Coronary artery (tissue), 2 donors: ENCODE measurements around the gene TEX48.

Source experiments
- DNase-seq: peaks from one replicate; pipeline ENCODE4 v3.0.0-alpha.2; 2017; ENCODE audit warnings: low spot score
- H3K27ac ChIP-seq, 2 donors: fragments of 200-600 bp; sonication (generic); one replicate each; pipeline ENCODE4 v1.5.1; 2016 to 2019
- H3K4me3 ChIP-seq: fragments of 200-600 bp; sonication (generic); 2 replicates; pipeline ENCODE4 v1.5.1; 2016; ENCODE audit warnings: mild to moderate bottlenecking, moderate library complexity
- TF ChIP-seq, protein P1 (sequence below): fragments of 200-600 bp; sonication (generic); IDR thresholded peaks from one replicate; pipeline ENCODE4 v1.5.1; 2019; ENCODE audit warnings: antibody characterized with exemption

TEX48 gene

DNA sequence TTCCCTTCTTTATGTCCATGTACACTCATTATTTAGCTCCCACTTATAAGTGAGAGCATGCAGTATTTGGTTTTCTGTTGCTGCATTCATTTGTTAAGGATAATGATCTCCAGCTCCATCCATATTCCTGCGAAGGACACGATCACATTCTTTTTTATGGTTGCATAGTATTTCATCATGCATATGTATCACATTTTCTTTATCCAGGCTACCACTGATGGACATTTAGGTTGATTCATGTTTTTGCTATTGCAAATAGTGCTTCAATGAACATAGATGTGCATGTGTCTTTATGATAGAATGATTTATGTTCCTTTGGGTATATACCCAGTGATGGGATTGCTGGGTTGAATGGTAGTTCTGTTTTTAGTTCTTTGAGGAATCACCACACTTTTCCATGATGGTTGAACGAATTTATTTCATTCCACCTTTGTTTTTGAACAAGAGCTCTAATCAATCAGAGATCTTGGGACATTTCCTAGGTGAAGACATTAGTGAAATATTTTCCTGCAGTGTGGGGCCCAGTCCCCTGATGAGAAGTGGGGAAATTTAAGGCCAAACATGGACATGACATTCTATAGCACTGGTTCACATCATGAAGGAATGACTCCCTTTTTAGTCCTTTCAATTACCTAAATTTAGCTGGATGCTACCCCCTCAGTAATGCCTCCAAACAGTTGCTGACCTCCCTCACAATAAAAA lies 7.1 kb upstream of the TEX48 start:
- TF ChIP-seq, protein P1, sequence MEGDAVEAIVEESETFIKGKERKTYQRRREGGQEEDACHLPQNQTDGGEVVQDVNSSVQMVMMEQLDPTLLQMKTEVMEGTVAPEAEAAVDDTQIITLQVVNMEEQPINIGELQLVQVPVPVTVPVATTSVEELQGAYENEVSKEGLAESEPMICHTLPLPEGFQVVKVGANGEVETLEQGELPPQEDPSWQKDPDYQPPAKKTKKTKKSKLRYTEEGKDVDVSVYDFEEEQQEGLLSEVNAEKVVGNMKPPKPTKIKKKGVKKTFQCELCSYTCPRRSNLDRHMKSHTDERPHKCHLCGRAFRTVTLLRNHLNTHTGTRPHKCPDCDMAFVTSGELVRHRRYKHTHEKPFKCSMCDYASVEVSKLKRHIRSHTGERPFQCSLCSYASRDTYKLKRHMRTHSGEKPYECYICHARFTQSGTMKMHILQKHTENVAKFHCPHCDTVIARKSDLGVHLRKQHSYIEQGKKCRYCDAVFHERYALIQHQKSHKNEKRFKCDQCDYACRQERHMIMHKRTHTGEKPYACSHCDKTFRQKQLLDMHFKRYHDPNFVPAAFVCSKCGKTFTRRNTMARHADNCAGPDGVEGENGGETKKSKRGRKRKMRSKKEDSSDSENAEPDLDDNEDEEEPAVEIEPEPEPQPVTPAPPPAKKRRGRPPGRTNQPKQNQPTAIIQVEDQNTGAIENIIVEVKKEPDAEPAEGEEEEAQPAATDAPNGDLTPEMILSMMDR: no peak
- no peak for DNase-seq
- no peak overlapping the region for H3K4me3 ChIP-seq
- no peak overlapping the region for H3K27ac ChIP-seq

GRCh38 chr9:114688379-114688778 lies 6.4 kb upstream of the TEX48 start:
- no peak overlapping the region for H3K27ac ChIP-seq
- H3K4me3 ChIP-seq: no peak overlapping the region
- TF ChIP-seq, protein P1: no peak
- DNase-seq: no peak

DNA sequence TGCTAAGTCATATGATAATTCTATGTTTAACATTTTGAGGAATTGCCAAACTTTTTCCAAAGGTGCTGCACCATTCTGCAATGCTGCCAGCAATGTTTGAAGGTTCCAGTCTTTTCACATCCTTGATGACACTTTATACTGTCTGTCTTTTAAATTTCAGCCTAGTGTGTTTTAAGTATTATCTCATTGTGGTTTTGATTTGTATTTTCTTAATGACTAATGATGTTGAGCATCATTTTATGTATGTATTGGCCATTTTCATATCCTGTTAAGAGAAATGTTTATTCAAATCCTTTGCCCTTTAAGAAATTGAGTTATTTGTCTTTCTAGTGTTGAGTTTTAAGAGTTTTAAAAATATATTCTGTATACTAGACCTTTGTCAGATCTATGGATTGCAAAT lies 5.0 kb upstream of the TEX48 start:
- no peak overlapping the region for H3K4me3 ChIP-seq
- no peak for DNase-seq
- TF ChIP-seq, protein P1: no peak
- H3K27ac ChIP-seq: no peak overlapping the region

- Histone ChIP-seq H3K4me3 (no peak overlapping the region), H3K27ac (no peak overlapping the region)
- TF ChIP-seq, protein P1: no peak
- DNase-seq: no peak
These were observed 4.0 kb upstream of the TEX48 start for GRCh38 chr9:114685951-114686350.

DNA sequence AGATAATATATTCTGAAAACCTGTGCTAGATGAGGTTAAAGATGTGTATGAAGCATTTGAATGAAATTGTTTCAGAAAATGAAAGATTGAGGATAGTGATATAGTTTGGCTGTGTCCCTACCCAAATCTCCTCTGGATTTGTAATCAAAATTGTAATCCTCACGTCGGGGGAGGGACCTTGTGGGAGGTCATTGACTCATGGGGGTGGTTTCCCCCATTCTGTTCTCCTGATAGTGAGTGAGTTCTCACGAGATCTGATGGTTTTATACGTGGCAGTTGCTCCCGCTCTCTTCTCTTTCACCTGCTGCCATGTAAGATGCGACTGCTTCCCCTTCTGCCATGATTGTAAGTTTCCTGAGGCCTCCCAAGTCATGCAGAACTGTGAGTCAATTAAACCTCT lies 2.0 kb upstream of the TEX48 start:
- no peak for DNase-seq
- Histone ChIP-seq H3K4me3 (no peak overlapping the region), H3K27ac (no peak overlapping the region)
- TF ChIP-seq, protein P1: no peak

DNA sequence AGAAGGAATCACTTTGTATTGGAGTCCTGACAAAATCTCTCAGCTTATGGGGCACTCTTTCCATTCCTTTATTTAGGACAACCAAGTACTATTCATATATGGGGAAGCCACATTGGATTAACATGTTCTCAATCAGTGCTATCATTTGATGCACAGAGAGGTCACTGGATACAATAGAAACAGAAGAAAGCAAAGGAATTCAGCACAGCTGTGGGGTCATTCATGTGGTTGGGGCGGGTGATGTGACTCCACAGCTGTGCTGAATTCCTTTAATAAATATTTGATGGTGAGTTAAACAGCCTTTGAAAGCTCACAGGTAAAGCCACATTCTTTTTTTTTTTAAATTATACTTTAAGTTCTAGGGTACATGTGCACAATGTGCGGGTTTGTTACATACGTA lies 854 bp upstream of the TEX48 start:
- Histone ChIP-seq H3K4me3 (no peak overlapping the region), H3K27ac (no peak overlapping the region)
- DNase-seq: no peak
- TF ChIP-seq, protein P1: no peak

DNA sequence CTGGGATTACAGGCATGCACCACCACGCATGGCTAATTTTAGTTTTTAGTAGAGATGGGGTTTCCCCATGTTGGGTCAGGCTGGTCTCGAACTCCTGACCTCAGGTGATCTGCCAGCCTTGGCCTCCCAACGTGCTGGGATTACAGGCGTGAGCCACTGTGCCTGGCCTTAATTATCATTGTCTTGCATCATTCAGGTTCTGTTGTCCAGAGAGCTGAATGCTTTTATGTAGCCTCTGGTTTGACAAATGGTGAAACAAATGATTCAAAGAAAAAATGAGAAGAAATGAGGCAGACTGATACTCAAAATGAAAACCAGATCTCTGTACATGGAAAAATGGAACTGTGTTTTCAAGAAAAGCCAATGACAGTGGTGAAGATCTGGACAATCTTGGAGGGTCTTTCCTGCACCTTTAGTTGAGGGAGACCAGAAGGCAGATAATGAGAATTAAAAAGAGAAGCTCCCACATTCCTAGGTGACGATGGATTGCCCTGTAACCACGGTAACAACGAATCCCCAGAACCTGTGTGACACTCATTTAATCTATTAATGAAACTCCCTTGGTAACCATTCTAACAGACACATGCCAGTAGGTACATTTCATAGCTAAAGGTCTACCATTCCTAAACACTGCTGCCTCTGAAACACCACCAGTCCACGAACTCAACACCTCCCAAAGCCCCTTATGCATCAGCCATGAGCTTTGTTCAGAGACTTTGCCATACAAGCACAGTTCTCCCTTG lies 1.6 kb downstream of the TEX48 start:
- Histone ChIP-seq H3K4me3 (no peak overlapping the region), H3K27ac (no peak overlapping the region)
- no peak for DNase-seq
- TF ChIP-seq, protein P1: no peak
